ENCODE data around the gene MKI67. TPM values are rescaled to one million over a fixed set of nuclear protein-coding genes. Genes with fewer than 3 reads are reported as not detected.
"Not testable (repeated sequence)": the region's sequence is repeated elsewhere in the genome, so short reads cannot be mapped to it uniquely, and the experiment has no call there.

Gene MKI67, protein sequence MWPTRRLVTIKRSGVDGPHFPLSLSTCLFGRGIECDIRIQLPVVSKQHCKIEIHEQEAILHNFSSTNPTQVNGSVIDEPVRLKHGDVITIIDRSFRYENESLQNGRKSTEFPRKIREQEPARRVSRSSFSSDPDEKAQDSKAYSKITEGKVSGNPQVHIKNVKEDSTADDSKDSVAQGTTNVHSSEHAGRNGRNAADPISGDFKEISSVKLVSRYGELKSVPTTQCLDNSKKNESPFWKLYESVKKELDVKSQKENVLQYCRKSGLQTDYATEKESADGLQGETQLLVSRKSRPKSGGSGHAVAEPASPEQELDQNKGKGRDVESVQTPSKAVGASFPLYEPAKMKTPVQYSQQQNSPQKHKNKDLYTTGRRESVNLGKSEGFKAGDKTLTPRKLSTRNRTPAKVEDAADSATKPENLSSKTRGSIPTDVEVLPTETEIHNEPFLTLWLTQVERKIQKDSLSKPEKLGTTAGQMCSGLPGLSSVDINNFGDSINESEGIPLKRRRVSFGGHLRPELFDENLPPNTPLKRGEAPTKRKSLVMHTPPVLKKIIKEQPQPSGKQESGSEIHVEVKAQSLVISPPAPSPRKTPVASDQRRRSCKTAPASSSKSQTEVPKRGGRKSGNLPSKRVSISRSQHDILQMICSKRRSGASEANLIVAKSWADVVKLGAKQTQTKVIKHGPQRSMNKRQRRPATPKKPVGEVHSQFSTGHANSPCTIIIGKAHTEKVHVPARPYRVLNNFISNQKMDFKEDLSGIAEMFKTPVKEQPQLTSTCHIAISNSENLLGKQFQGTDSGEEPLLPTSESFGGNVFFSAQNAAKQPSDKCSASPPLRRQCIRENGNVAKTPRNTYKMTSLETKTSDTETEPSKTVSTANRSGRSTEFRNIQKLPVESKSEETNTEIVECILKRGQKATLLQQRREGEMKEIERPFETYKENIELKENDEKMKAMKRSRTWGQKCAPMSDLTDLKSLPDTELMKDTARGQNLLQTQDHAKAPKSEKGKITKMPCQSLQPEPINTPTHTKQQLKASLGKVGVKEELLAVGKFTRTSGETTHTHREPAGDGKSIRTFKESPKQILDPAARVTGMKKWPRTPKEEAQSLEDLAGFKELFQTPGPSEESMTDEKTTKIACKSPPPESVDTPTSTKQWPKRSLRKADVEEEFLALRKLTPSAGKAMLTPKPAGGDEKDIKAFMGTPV (N-terminal part only)
- total RNA-seq = 10 to 100 TPM; 10.8 to 39.5 TPM
- long read RNA-seq, partial matches to known transcripts = 19 of 22 reads
- long read RNA-seq, other reads (novel, unspliced or antisense) = 3 of 22 reads

GRCh38 chr10:128125944-128126764 is at the start of gene MKI67:
Gene MKI67, minus strand, starts transcription at chr10:128126423. Its CDS starts 756 bp downstream, at chr10:128125667.
- ATAC-seq = peak; percentile 93
- DNase-seq = peak; percentile 90
- intact Hi-C loops (cut with DNase I, micrococcal nuclease) = no loop called here

DNA sequence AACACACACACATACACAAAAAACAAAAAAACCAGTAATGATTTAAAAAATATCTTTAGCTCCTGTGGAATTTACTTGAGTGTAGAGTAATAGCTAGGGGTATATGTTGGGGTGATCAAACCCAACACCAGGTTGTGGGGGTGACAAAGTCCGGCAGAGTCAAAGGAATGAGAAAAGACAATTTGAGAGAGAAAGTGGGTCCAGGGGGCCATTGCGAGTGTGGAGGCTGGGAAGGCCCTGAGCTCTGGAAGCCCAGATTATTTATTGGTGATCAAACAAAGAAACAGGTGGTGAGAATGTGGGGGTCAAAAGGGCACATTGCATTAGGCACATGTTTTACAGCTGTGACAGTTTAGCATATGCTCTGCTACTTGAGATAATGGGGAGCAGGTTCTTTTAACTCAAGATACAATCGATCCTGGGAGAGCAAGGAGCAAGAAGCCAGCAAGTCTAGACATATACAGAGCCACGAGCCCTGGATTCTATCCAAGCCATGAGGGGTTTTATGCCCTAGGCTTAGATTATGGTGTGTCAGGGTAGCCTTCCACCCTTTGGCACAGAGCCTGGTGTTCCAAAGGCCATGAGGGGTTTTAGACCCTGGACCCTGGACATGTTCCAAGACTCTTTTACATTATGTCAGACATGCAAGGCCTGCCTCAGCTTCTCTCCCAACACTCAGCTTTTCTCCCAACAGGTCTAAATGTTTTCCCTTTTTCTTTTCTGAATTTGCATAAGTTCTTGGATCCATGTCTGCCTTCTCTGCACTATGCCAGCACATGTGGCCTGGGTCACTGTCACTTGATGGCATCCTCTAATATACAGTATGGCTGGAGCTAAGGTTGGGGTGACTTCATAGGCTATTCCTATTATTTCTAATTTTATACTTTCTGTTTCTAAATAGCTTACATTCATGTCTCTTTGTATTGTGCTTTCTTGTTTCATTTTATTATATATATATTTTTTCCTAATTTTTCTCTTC is 48.6 kb upstream of the MKI67 start:
- ATAC-seq (no peak), DNase-seq (no peak)
- intact Hi-C loops (cut with DNase I, micrococcal nuclease) = no loop called here

DNA sequence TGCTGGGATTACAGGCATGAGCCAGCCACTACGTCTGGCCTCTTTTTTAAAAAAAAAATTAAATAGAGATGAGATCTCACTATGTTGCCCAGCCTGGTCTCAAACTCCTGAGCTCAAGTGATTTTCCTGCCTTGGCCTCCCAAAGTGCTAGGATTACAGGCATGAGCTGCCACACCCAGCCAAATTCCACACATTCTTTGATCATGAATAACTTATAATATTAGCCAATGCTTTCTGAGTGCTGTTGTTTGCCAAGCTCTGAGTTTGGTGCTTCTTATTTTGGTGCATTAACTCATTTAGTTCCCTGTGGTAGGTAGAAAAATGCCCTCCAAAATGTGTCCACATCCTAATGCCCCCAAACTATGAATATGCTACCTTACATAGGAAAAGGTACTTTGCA is 47.2 kb upstream of the MKI67 start:
- intact Hi-C loops (cut with DNase I, micrococcal nuclease) = no loop called here
- ATAC-seq (no peak), DNase-seq (no peak)

DNA sequence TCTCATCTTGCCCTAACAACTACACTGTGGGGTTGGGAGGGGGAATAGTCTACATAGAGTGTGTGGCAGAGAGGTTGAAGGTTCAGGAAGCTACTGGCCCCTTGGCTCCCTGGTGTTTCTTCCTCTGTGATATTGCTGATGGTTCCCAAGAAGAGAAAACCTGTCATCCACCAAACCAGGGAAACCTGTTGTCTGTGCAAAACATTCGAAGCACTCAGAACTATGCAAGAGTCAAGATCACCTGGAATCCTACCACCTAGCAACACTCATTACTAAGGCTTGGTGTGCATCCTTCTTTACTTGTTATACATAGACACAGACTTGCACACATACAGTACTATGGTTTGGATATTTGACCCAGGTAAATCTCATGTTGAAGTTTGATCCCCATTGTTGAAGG is 46.5 kb upstream of the MKI67 start:
- ATAC-seq (no peak), DNase-seq (no peak)
- intact Hi-C loops (cut with DNase I, micrococcal nuclease) = no loop called here

DNA sequence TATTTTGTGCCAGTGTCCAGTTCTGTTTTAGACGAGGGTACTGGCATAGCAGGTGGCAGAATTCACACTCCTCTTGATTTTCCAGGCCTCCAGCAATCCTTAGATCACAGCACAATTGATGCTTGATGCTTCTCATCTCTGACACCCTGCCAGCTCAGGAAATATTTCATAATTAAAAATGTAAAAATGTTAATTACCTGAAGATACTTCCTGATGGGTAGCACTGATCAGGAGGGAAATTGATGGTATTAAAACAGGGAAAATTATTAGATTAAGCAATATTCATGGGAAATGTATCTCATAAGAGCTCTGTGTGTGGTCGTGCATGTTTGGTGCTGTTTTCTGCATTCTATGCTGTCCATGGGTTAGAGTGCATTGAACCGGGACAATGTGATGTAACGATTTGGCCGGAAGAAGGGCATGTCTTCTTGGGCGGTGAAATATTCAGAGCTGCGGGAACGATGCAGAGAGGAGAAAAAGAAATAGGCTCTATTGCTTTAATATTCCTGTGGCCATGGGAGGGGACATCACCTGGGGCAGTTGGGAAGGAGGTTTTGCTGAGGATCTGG is 43.7 kb upstream of the MKI67 start:
- no peak for ATAC-seq
- intact Hi-C loops (cut with DNase I, micrococcal nuclease) = no loop called here

GRCh38 chr10:128167926-128168520 is 41.8 kb upstream of the MKI67 start:
- intact Hi-C loops (cut with DNase I, micrococcal nuclease) = no loop called here
- no peak for DNase-seq
- ATAC-seq = no peak

More for the DNA sequence above, 43.7 kb upstream of the MKI67 start:
- DNase-seq = no peak

DNA sequence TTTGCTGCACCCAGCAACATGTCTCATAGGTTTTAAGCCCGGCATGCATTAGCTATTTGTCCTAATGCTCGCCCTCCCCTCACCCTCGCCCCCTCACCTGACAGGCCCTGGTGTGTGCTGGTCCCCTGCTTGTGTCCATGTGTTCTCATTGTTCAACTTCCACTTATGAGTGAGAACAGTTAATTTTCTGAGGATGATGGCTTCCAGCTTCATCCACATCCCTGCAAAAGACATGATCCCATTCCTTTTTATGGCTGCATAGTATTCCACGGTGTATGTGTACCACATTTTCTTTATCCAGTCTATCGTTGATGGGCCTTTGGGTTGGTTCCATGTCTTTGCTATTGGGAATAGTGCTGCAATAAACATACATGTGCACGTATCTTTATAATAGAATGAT is 40.9 kb upstream of the MKI67 start:
- intact Hi-C loops (cut with DNase I, micrococcal nuclease); ATAC-seq; DNase-seq: not testable (repeated sequence)

DNA sequence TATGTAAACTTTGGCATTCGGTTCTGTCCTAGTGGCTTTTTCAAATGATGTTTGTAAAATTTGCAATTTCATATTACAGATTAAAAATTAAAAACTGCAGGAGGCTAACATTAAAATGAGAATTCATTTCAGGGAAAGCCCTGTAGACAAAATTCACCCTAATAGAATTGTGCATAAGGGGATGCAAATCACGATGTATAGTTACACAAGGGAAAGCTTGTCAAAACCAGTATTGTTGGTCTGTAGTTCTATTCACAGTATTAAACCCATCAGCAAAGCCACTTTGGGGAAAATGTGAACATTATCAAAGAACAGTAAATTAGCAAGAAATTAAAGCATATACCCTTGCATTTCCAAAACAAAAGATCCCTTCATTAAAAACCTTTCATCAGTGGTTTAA is 39.9 kb upstream of the MKI67 start:
- DNase-seq = no peak
- ATAC-seq = no peak
- intact Hi-C loops (cut with DNase I, micrococcal nuclease) = no loop called here

DNA sequence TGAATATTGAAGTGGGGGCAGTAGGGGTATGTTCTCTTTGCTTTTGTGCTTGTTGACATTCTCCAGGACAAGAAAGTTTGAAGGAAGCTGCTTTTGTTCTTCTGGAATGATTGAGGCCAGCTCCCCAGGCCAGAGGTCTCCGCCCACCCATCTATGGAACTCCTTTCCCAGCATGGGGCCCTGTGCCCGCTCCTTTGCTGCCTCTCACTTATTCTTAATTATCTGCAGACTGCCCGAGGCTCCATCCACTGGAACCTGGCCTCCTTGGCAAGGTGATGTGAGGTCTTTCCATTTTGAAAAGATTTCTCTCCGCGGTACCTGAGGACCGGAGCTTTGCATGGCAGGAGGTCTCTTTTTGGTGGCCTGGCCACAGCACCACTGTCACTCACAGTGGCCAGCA is 39.3 kb upstream of the MKI67 start:
- no peak for DNase-seq
- intact Hi-C loops (cut with DNase I, micrococcal nuclease) = no loop called here
- ATAC-seq = no peak

GRCh38 chr10:128163701-128164100 is 37.5 kb upstream of the MKI67 start:
- no peak for ATAC-seq
- DNase-seq = no peak
- intact Hi-C loops (cut with DNase I, micrococcal nuclease) = no loop called here

- intact Hi-C loops (cut with DNase I, micrococcal nuclease) = no loop called here
- no peak for ATAC-seq
- DNase-seq = no peak
Measured at GRCh38 chr10:128161031-128161430, 34.8 kb upstream of the MKI67 start.

- intact Hi-C loops (cut with DNase I, micrococcal nuclease) = no loop called here
- DNase-seq (no peak), ATAC-seq (no peak)
Measured at GRCh38 chr10:128160297-128160711, 34.1 kb upstream of the MKI67 start.

- DNase-seq (no peak), ATAC-seq (no peak)
- intact Hi-C loops (cut with DNase I, micrococcal nuclease) = no loop called here
Measured at GRCh38 chr10:128158021-128158795, 32.0 kb upstream of the MKI67 start.

DNA sequence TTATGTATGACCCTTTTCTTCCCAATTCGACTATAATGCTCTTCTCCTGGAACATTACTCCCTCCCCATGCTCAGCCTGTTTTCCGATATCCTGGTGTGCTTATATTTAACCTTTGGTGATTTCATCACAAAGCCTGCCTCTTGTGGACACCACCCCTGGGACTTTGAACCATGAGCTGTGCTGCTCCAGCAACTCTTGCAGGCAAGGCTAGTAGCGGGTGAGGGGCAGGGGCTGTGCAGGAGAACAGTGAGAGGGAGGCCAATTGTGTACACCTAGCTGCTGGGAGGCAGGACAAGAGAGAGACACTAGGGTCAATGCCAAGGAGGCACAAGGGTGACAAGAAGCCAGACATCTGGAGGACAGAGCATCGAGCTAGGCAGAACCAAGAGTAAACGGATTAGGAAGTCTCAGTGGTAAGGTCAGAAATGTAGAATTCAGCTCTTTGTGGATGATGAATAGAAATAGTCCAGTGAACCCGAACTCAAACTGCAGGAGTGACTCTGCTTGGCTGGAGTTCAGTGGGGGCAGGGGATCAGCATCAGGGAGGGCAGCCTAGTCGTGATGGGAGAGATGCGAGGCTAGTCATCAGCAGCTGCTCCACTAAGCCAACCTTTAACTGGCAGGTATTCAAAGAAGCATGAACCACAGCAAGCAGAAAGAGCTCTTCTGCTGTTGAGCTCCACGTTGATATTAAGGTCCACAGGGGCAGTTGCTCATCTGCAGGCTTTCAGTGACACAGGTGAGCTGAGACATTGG is 31.0 kb upstream of the MKI67 start:
- ATAC-seq = peak; percentile 99

More for the DNA sequence above, 31.0 kb upstream of the MKI67 start:
- peak; percentile 78 to 83 for DNase-seq
- intact Hi-C loops (cut with DNase I, micrococcal nuclease) = no loop called here

All from left colon (tissue), 2 donors.